Peyer's patch (tissue), 4 donors: ENCODE data around the gene FTSJ3. TPM values are rescaled to one million over a fixed set of nuclear protein-coding genes. Genes with fewer than 3 reads are reported as not detected.

ENCODE experiments used
- DNase-seq, 3 donors: peaks; one replicate each; pipeline ENCODE4 v3.0.0-alpha.2; 2017 to 2019
- H3K27ac ChIP-seq, 4 donors: fragments of 200-600 bp; sonication (generic); one replicate each; pipeline ENCODE4 v1.5.1; 2016 to 2019
- H3K27me3 ChIP-seq, 2 donors: fragments of 200-600 bp; sonication (generic); one replicate each; pipeline ENCODE4 v1.5.1; 2019
- H3K36me3 ChIP-seq, 3 donors: fragments of 200-600 bp; sonication (generic); one replicate each; pipeline ENCODE4 v1.5.1; 2016 to 2019
- H3K4me1 ChIP-seq, 4 donors: fragments of 200-600 bp; sonication (generic); one replicate each; pipeline ENCODE4 v1.5.1; 2016 to 2019
- H3K4me3 ChIP-seq, 4 donors: fragments of 200-600 bp; sonication (generic); 1 replicate in 3 of 4; 2 replicates in 1 of 4; pipeline ENCODE4 v1.5.1; 2016 to 2019; ENCODE audit warnings: mild to moderate bottlenecking in 1 of 4
- H3K9me3 ChIP-seq, 4 donors: fragments of 200-600 bp; sonication (generic); one replicate each; pipeline ENCODE4 v1.5.1; 2016 to 2019; ENCODE audit warnings: mild to moderate bottlenecking in 1 of 4
- CTCF ChIP-seq, 6 experiments: fragments of 450-650 bp in 4 of 6; fragments of 200-600 bp in 2 of 6; sonication (generic) in 1 of 6; IDR thresholded peaks; one replicate each; pipeline ENCODE4 v1.5.1; 2017 to 2019; ENCODE audit warnings: antibody characterized with exemption in 6 of 6, mild to moderate bottlenecking in 3 of 6, moderate library complexity in 1 of 6
- POLR2A ChIP-seq, 2 donors: fragments of 450-650 bp; IDR thresholded peaks; one replicate each; pipeline ENCODE4 v1.5.1; 2017; ENCODE audit warnings: antibody characterized with exemption in 2 of 2, mild to moderate bottlenecking in 2 of 2, moderate library complexity in 2 of 2
- total RNA-seq, 4 donors: library from RNA; depleted of rRNA; stranded (reverse); fragments of >200 nt; gene quantifications; one replicate each; pipeline ENCODE4 v1.1.0, GENCODE V29; 2016

Gene FTSJ3
- total RNA-seq, 4 donors from 2014 or later = 19.6 to 133 (median 51.6) TPM

GRCh38 chr17:63842173-63842539 is 14.7 kb upstream of the FTSJ3 start:
- DNase-seq = peak in 1 of 3 donors; percentile 22
- Histone ChIP-seq H3K27ac (peak overlapping the region; percentile 92 to 97 (median 92)), H3K4me1 (peaks cover 0 to 44% (median 28%) of the 10 kb centered on the region in 4 donors), H3K27me3 (no peaks in the 10 kb centered on the region), H3K9me3 (no peaks in the 10 kb centered on the region), H3K36me3 (peaks cover 0 to 6% (median 0%) of the 10 kb centered on the region in 3 donors), H3K4me3 (peak overlapping the region; percentile 85 to 94 (median 88))
- no peak for TF ChIP-seq POLR2A (IDR thresholded peaks at IDR 0.05)
- no peak for TF ChIP-seq CTCF (IDR thresholded peaks at IDR 0.05)

- peak; percentile 31 to 82 (median 81) for DNase-seq
- peak overlapping the region; percentile 92 to 97 (median 92) for H3K27ac ChIP-seq
- H3K4me3 ChIP-seq = peak overlapping the region; percentile 85 to 94 (median 88)
- peaks cover 0 to 45% (median 28%) of the 10 kb centered on the region in 4 donors for H3K4me1 ChIP-seq
- TF ChIP-seq CTCF (IDR thresholded peaks at IDR 0.05) = no peak
- peak in 1 of 2 donors; percentile 28 for TF ChIP-seq POLR2A (IDR thresholded peaks at IDR 0.05)
- peaks cover 0 to 12% (median 0%) of the 10 kb centered on the region in 3 donors for H3K36me3 ChIP-seq
- no peaks in the 10 kb centered on the region for H3K27me3 ChIP-seq
- H3K9me3 ChIP-seq = no peaks in the 10 kb centered on the region
Observed at GRCh38 chr17:63841350-63842172, 14.1 kb upstream of the FTSJ3 start.

GRCh38 chr17:63840591-63841349 is 13.3 kb upstream of the FTSJ3 start:
- TF ChIP-seq POLR2A (IDR thresholded peaks at IDR 0.05) = no peak
- no peak for TF ChIP-seq CTCF (IDR thresholded peaks at IDR 0.05)
- Histone ChIP-seq H3K27me3 (no peaks in the 10 kb centered on the region), H3K36me3 (peaks cover 0 to 20% (median 0%) of the 10 kb centered on the region in 3 donors), H3K4me3 (peak overlapping the region; percentile 85 to 94 (median 88)), H3K27ac (peak overlapping the region; percentile 92 to 97 (median 92)), H3K9me3 (no peaks in the 10 kb centered on the region), H3K4me1 (peaks cover 0 to 45% (median 28%) of the 10 kb centered on the region in 4 donors)
- DNase-seq = no peak

- Histone ChIP-seq H3K36me3 (peaks cover 0 to 41% (median 0%) of the 10 kb centered on the region in 3 donors), H3K27me3 (no peaks in the 10 kb centered on the region), H3K9me3 (no peaks in the 10 kb centered on the region), H3K4me3 (peak overlapping the region in 2 of 4 donors; percentile 23 to 25), H3K4me1 (peaks cover 0 to 52% (median 27%) of the 10 kb centered on the region in 4 donors), H3K27ac (peak overlapping the region; percentile 75 to 92 (median 92))
- peak; percentile 40 to 81 (median 68) for DNase-seq
- TF ChIP-seq POLR2A (IDR thresholded peaks at IDR 0.05) (no peak), CTCF (IDR thresholded peaks at IDR 0.05) (no peak)
Observed at GRCh38 chr17:63838631-63839171, 11.2 kb upstream of the FTSJ3 start.

- H3K4me3 ChIP-seq = no peak overlapping the region
- no peak for DNase-seq
- peak overlapping the region; percentile 29 to 92 (median 84) for H3K27ac ChIP-seq
- H3K4me1 ChIP-seq = peaks cover 0 to 52% (median 25%) of the 10 kb centered on the region in 4 donors
- H3K36me3 ChIP-seq = peaks cover 0 to 47% (median 0%) of the 10 kb centered on the region in 3 donors
- H3K9me3 ChIP-seq = no peaks in the 10 kb centered on the region
- TF ChIP-seq POLR2A (IDR thresholded peaks at IDR 0.05) (no peak), CTCF (IDR thresholded peaks at IDR 0.05) (no peak)
- no peaks in the 10 kb centered on the region for H3K27me3 ChIP-seq
Observed at GRCh38 chr17:63837962-63838600, 10.6 kb upstream of the FTSJ3 start.
